HPDE6-E6E7 (cell line): ENCODE measurements around the gene HDAC7.

Source experiments
- DNase-seq: peaks from one replicate; pipeline ENCODE4 v3.0.0; 2011; ENCODE audit warnings: missing footprints; ENCODE audit errors: extremely low spot score

HDAC7 gene

DNA sequence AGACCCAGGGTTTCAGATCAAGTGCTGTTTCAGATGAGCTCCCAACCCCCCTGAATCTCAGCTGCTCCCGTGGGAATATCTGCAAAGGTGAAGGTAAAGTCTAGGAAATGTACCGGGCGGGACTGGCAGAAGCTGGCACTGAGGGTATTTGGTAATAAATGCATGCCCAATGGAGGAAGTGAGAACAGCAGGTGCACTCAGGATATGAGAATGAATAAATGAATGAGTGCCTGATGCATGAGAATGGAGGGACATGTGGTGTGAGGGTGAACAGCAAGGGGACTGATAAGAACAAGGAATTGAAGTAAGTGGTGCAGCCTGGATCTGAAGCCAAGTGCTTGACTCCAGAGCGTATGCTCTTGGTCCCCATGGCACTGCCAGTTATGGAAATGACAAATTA is 72.6 kb downstream of the HDAC7 start:
- DNase-seq: no peak

DNA sequence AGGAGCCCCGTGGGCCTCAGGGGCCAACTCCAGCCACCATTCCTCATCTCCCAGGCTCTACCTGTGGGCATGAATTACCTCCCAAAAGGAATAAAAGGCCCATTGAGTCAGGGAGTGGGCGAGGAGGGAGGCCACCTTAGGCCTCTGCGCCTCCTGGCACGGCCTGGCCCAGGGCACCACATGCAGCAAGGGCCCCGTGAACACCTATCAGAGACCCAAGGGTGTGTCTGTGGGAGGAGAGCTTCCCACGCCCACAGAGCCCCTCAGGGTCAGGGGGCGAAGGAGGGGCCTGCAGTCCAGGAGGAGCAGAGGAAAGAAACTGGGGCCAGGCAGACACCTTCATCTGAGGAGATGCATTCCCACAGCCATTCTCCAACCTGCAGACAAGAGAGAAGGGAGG is 73.2 kb downstream of the HDAC7 start:
- DNase-seq: no peak

DNA sequence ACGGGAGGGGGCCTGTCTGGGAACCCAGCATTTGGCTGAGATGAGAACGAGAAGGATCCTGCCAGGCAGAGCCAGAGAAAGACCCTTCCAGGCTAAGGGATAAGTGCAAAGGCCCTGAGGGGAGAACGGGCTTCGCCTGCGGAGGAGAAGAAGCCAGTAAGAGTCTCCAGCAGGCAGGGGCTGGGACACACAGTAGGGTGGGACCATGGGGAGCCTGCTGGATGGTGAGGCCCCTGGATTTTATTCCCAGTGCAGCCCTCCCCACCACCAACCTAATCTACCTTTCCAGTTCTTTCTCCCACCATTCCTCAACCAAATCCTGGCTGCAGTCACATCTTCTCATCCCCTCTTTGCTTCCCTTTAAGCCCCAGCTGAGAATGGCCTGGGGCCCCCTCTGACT is 73.6 kb downstream of the HDAC7 start:
- DNase-seq: no peak

DNA sequence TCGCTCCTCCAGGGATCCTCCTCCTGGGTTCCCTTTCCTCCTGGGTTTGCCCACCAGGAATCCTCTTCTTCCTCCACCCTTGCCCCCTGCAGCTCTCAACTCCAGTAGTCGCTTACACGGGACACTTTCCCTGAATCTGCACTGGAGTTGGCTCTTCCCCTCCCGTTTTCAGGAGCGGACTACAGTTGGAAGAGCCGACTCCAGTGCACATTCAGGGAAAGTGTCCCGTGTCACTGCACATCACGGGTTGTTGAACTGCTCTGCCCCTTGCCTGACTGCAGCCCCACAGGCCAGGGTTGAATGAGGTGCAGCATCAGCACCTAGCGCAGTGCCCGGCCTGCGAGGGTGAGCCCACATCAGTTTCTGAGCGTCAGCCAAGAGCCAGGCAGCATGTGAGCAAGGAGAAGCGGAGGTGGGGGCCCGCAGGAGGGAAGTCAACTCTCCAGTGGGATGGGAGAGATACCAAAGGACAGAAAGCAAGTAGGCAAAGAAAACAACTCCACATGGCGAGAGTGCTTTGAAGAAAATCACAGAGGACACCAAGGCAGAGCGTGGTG is 74.1 kb downstream of the HDAC7 start:
- no peak for DNase-seq

DNA sequence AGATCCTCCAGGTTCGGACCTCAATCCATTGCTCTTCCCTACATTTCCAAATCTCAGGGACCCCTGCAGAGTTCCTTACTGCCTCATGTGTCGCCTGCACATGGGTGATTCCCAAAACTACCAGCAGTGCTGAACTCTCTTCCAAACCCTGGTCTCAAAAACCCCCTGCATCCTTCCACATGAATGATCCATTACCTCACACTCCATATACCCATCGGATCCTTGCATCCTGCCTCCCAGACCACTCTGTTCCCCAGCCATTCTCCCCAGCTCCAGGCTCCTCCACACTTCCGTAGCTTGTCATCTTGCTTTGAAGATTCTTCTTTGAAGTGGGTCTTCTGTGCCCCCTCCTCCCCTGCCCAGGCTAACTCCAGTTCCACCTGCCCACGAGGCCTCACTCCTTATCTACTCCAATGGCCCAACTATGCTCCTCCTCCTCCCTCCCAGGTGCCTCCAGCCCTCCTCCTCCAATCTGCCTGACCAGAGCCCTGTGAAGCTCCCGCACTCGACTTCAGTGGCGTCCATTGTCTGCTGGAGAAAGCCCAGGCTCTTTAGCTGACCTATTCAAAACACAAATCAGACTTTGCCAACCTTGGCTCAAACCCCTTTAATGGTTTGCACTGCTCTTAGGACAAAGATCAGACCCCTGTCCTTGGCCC is 74.8 kb downstream of the HDAC7 start:
- no peak for DNase-seq

DNA sequence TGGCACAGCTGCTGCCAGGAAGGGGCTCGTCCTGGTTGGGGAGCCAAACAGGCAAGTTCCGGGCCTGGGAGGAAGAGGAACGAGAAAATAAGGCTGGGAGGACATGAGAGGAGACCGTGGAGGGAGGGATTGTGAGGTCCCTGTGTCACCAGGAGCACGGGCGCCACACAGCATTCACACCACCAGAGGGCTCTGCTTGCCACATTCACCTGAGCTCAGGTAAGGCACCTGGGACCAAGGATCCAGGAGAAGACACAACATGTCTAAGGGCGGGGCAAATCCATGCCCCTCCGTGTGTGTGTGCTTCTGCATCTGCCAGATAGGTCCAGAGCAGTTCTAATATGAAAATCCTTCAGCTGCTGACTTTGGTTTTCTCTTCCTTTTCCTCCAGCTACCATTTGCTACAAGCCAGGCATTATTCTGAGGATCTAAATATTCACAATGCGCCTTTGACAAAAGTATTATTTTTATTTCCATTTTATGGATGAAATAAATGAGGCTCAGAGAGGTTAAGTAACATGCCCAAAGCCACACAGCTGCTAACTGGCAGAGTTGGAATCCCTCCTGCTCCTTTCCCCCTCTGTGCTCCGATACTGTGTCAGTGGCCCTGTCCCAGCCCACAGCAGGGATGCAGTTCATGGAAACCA is 75.6 kb downstream of the HDAC7 start:
- peak; percentile 87 for DNase-seq

DNA sequence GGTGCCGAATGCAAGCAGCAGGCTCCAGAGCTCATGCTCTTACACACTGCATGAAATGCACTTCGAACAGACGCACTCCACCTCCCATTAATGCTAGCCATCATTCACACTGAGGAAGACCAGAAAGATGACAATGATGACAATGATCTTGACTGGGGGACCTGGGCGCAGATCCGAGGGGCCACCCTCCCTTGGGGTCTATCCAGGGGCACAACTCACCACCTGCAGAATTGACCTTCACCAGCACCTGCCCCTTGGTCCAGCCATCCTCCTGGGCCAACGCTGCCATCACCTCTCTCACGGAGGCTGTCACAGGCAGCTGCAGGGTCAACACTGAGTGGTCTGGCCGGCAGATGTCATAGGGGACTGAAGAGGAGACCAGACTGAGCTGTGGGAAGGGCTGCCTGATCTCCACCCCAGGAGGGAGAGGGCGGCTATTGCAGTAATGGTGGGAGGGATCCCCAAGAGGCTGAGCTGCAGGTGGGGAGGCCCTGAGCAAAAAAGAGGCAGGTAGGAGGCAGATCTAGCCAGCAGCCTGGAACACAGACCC is 76.3 kb downstream of the HDAC7 start:
- DNase-seq: no peak

DNA sequence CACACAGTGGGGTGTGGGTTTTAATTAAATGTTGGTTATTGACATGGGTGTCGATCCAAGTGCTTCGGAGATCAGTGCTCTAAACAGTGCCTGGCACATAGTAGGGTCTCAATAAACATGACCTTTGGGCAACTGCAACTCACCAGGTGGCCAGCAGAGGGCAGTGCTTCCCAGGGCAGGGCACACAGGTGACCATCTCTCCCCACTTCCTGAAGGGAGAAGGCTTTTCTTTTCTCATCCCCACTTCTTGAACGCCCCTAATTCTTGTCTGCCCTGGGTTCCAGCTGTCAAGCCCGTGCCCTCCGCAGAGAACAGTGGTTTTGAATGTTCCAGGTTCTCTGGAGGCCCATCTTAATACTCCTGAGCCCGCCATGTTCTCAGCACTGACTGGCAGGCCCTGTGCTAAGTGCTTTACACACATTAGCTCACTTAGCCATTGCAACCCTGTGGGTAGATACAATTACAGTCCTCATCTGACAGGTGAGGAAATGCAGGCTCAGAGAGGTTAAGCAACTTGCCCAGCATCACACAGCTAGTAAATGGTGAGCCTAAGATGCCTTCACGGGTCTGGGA is 77.4 kb downstream of the HDAC7 start:
- no peak for DNase-seq

DNA sequence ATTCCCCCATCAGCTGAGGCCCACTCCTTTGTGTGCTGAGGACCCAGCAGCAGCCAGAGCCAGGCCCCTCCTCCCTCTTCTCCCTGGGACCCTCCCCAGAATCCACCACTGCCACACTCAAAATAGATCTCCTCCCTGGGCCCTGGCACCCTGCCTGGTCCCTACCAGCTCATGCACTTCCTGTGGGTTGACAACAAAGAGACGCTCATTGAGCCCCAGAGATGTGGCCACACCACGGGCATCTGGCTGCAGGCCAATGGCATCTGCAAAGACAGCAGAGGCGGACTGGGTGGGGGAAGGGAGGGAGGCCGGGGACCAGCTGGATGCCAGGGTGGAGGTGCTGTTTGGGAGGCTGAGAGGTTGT is 78.4 kb downstream of the HDAC7 start:
- no peak for DNase-seq

DNA sequence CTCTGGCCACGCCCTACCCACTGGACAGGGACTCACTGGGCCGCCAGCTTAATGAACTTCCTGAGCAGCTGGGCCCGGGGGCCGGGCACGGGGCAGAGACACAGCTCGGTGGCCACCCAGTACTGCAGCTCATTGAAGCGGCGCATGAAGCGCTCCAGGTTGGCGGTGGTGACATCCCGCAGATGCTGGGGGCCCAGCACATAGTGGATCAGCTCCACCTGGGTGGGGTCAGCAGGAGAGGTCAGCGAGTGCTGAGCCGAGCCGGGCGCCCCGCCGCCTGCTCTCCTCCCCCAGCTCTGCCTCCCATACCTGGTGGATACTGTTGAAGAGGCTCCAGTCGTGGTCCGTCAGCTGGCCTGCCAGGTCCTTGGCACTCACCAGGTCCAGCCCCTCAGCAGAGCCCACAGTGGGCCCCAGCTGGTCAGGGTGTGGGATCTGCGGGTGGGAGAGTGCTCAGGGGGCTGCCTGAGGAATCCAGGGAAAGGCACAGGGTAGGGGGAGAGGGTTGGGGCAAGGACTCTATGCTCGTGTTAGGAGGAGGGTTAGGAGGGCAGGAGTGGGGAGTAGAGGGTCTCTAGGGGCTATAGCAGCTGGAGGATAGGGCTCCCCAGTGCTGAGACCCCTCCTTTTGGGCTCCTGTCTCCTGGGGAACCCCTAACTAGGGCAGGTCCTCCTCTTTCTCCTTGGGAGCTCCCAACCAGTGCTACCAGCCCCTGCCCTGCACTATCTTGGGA is 78.9 kb downstream of the HDAC7 start:
- DNase-seq: no peak

DNA sequence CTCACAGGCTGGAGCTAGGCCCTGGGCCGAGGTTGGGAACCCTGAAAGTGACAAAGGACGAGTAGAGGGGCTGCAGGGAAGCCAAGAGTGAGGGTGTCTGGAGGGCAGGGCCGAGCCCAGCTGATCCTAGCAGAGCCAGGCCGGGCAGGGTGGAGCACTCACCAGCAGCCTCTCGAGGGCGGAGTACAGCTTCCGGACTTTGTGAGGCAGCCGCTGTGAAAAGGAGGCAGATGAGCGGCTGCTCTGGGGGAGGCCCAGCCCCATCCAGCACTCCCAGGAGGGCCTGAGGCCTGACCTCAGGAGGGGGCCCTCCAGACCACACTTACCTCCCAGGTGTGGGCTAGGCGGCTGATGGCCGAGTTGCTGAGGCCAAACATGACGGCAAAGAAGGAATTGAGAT is 79.7 kb downstream of the HDAC7 start:
- no peak for DNase-seq

DNA sequence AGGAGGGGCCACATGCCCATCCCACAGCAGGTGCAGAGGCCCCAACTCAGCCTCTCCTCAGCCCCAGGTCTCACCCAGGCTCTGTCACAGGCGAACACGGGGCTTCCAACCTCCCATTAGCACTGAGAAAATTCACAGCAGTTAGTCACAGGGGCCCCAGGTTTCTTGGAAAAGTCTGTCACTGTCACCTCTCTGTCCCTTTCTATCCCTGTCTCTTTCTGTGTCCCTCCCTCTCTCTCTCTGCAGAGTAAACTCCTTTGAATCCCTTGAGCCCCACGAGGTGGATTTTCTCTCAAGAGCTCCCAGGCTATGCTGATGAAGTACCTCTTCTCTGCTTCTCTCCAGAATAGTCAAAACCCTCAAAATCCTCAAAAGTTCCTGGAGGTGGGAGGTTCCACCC is 80.4 kb downstream of the HDAC7 start:
- no peak for DNase-seq

DNA sequence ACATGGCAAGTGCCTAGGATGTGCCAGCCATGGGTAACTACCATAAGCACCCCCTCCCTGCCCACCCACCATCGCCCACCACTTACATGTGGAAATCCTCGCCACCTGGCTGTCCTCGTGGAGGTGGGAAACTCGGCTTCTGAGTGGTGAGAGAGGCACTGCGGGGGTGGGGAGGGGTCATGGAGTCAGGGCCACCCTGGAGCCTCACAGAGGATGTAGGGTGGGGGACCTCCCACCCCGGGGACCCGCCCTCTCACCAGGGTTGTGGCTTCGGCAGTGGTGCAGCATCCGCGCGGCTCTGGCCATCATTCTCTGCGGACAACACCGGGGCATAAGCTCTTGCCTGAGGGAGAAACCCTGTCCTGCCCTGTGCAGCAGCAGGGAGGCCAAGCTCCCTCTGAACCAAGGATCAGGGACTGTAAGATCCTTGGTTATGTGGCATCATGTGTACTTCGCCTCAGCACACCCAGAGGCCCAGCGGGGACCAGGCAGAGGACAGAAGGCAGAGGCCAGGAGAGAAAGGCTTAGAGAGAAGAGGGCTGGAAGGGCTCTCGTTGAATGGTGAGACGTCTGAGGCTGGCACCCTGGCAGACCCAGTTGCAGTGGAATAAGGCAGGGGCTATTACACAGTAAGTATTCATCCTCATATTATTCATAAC is 81.6 kb downstream of the HDAC7 start:
- DNase-seq: no peak

DNA sequence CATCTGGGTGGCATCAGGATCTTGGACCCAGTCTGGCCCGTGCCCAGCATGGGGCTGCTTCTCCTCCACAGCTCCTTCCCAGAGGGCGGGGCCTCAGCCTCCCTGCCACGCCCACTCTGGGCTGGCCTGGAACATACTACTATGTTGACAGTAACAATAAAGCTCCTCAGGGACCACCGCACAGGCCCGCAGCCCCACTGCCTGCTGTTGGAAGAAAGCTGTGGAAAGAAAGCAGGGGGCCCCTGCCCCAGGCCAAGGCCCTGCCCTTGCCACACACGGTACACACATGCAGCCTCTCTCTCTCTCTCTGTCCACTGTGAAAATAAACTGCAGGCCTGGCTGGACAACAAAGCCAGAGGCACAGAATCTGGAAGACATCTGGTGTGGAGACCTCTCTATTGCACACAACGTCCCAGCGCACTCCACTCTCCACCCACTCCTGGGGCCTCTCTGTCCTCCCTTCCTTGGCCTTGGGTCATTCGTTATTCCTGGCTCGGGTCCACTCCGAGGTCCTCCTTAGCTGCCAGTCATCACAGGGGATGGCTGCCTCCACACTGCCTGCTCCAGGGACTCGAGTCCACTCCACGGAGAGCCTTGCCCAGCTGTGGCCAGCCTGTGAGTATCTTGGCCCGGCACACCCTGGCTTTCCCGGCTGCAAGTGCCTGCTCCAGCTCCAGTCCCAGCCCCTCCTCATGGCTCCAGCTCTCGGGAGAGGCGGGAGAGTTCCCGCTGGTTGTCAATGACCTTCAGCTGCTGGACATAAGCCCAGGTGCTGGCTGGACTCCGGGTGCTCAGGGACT is 82.6 kb downstream of the HDAC7 start:
- DNase-seq: no peak

DNA sequence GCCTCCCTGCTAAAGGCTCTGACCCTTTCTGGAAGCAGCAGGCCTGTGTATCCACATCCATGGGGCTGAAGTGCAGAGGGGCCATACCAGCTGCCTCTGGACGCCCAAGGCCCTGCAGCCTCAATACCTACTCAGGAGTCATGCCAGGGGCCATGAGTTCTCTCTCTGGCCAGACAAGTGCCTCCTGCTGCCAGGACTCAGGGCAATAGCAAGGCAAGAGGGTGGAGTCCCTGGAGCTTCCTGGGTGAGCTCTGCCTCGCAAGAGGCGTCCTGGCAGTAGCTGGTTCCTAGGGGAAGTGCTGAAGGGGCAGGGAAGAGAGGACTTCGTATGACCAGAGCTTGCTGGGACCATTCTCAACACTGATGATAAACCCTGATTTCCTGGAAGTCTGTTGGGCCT is 83.5 kb downstream of the HDAC7 start:
- DNase-seq: no peak

DNA sequence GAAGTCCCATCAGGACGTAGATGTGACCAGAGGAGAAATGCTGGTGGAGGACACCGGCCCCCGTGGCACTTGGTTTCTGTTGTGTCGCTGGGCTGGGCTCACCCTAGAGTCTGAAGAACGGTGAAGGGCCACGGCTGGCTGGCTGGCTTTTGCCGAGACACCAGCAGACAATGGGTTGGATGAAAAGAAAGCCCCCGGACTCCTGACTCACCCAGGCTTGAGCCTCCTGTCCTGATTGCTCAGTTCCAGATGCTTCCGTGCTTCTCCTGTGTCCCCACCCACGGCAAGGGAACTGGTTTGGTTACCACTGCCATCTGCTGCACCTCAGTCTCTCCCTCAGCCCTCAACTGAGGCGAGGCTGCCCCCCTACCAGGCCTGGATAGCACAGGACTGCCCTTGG is 84.1 kb downstream of the HDAC7 start:
- no peak for DNase-seq

DNA sequence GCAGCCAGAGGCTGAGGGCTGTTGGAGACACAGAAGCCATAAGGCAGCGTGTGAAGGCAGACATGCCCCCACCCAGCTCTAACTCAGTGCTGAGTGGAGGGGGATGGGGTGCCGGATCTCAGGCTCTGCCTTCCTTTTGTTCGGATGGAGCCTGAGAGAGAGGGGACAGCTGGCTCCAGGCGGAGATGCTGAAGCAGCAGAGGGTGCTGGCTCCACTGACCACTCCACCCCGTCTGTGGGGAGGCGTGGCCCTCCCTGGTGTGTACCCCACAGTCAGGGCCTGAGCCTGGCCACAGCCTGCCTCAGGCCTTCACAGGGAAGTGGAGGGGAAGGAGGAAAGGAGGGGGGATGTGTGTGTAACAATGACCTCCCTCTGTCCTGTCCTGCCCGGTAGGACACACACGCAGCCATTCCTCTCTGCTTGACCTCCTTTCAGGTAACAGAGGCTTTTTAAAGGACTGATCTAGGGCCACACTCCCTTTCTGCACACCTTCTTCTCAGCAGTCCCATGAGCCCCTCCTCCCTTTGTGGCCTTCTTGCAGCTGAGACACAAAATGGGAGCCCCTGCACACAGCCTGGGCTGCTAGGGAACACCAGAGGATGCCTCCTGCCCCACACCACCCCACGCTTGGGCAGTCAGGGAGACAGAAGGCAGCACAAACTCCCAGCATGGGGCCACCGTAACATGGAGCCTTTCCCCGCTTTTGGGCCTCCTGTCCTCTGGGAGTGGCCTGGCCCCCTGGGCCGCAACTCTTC is 84.8 kb downstream of the HDAC7 start:
- no peak for DNase-seq

DNA sequence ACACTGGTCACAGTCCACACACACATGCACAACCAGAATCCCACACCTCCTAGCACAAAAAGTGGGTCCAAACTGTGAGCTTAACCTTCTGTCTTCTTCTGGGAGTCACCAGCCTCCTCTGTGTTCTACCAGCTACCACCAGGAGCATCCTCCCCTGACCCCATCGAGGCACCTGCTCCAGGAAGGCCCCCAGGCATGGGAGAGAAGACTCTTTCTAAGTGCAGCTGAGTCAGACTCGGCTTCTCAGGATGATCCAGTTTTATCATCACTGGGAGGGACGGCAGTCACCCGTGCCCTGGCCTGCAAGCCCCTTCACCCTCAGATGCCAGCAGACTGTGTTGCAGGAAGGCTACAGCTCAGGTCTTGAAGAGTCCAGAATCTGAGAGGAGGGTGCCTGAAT is 86.6 kb downstream of the HDAC7 start:
- DNase-seq: no peak
